RWPE2 (cell line): Measurements from ENCODE around the gene SHROOM2.

Source experiments
- ATAC-seq: fragments of 200-7000 bp; cut with Tn5 transposase; 3 replicates; pipeline ENCODE4 v1.9.1; 2021; ENCODE audit warnings: low read depth
- DNase-seq: peaks from one replicate; pipeline ENCODE4 v3.0.0-alpha.2; 2020; ENCODE audit warnings: low spot score
- H3K27ac ChIP-seq: fragments of 450-650 bp; 2 replicates; pipeline ENCODE4 v1.5.1; 2017; ENCODE audit warnings: mild to moderate bottlenecking; ENCODE audit not compliant: poor library complexity, severe bottlenecking
- H3K27me3 ChIP-seq: fragments of 250-450 bp; sonication (Bioruptor Pico); 2 replicates; pipeline ENCODE4 v1.5.1; 2021; ENCODE audit warnings: mild to moderate bottlenecking, moderate library complexity; ENCODE audit not compliant: insufficient read depth, poor library complexity, severe bottlenecking
- H3K36me3 ChIP-seq: fragments of 250-450 bp; sonication (Bioruptor Pico); 2 replicates; pipeline ENCODE4 v1.5.1; 2020; ENCODE audit warnings: low read depth, mild to moderate bottlenecking, moderate library complexity
- H3K4me1 ChIP-seq: fragments of 250-450 bp; sonication (Bioruptor Pico); 2 replicates; pipeline ENCODE4 v1.5.1; 2021; ENCODE audit warnings: mild to moderate bottlenecking, moderate library complexity; ENCODE audit not compliant: insufficient read depth, poor library complexity, severe bottlenecking
- H3K4me3 ChIP-seq: fragments of 250-450 bp; sonication (Bioruptor Pico); 2 replicates; pipeline ENCODE4 v1.5.1; 2021; ENCODE audit warnings: mild to moderate bottlenecking, moderate library complexity; ENCODE audit not compliant: severe bottlenecking
- H3K9me3 ChIP-seq: fragments of 250-450 bp; sonication (Bioruptor Pico); 2 replicates; pipeline ENCODE4 v1.5.1; 2021; ENCODE audit warnings: mild to moderate bottlenecking, moderate library complexity; ENCODE audit not compliant: severe bottlenecking
- CTCF ChIP-seq: fragments of 450-650 bp; IDR thresholded peaks from one replicate; pipeline ENCODE4 v1.5.1; 2017; ENCODE audit warnings: mild to moderate bottlenecking, moderate library complexity; ENCODE audit not compliant: poor library complexity, severe bottlenecking

The SHROOM2 gene

DNA sequence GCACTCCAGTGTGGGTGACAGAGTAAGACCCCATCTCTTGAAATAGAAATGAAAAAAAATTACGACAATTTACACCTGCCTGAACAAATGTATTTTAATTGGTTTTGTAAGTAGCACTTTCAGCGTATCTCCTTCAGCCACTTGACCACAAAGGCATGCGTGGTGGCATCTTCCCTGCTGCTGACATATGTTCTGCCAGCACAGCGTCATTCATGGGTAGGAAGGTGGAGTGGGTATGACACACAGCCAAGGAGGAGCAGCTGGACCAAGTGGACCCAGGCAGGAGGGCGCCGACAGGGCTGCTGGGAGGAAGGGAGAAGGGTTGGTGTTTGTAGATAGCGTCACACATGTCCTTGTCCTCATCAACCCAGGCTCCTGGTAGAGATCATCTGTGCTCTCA, 152.3 kb downstream of the SHROOM2 start:
- H3K4me3 ChIP-seq: no peak overlapping the region
- no peak for DNase-seq
- peaks cover 5% of the 10 kb centered on the region for H3K36me3 ChIP-seq
- no peaks in the 10 kb centered on the region for H3K27me3 ChIP-seq
- no peak for ATAC-seq
- H3K4me1 ChIP-seq: no peaks in the 10 kb centered on the region
- H3K9me3 ChIP-seq: no peaks in the 10 kb centered on the region
- TF ChIP-seq CTCF: no peak
- no peak overlapping the region for H3K27ac ChIP-seq

DNA sequence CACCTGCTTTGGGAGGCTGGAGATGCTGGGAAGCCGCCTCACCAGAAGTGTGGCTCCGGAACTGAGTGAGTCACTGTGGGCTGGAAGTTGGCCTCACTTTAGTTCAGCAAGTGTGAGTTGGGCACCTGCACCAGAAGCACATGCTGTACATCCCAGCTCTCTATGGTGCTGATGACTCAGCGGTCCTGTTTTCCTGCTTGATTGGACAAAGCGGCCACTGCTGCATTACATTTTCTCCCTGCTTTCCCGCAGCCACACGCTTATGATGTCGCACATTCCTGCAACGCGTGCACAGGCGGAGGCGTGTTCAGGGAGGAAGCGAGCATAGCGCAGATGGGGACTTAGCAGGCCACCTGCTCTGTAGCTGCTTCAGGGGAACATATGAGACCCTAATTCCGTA, 154.2 kb downstream of the SHROOM2 start:
- TF ChIP-seq CTCF: no peak
- peak; percentile 64 for DNase-seq
- Histone ChIP-seq H3K4me1 (no peaks in the 10 kb centered on the region), H3K4me3 (no peak overlapping the region), H3K36me3 (peaks cover 5% of the 10 kb centered on the region), H3K27me3 (no peaks in the 10 kb centered on the region), H3K9me3 (no peaks in the 10 kb centered on the region), H3K27ac (peak overlapping the region; percentile 11)
- ATAC-seq: peak; percentile 92

- Histone ChIP-seq H3K4me3 (no peak overlapping the region), H3K4me1 (no peaks in the 10 kb centered on the region), H3K27ac (no peak overlapping the region), H3K9me3 (no peaks in the 10 kb centered on the region), H3K36me3 (peaks cover 5% of the 10 kb centered on the region), H3K27me3 (no peaks in the 10 kb centered on the region)
- no peak for ATAC-seq
- DNase-seq: no peak
- TF ChIP-seq CTCF: no peak
These were observed 155.9 kb downstream of the SHROOM2 start for GRCh38 chrX:9942086-9942485.

DNA sequence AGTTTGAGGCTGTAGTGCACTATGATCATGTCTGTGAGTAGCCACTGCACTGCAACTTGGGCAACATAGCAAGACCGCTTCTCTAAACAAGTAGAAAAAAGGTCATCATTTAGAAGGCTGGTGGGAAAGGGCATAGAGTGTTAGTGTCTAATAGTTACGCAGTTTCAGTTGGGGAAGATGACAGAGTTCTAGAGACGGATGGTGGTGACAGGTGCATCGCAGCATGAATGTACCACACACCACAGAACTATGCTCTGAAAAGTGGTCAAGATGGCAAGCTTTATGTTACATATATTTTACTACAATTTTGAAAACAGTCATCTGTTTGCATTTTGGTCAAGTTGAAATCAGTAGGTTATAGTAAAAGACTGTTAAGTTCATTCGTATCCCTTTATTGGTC, 157.2 kb downstream of the SHROOM2 start:
- H3K27ac ChIP-seq: no peak overlapping the region
- no peaks in the 10 kb centered on the region for H3K27me3 ChIP-seq
- no peaks in the 10 kb centered on the region for H3K4me1 ChIP-seq
- no peak overlapping the region for H3K4me3 ChIP-seq
- no peaks in the 10 kb centered on the region for H3K9me3 ChIP-seq
- DNase-seq (no peak), ATAC-seq (no peak)
- no peak for TF ChIP-seq CTCF
- H3K36me3 ChIP-seq: peaks cover 8% of the 10 kb centered on the region

- Histone ChIP-seq H3K4me3 (no peak overlapping the region), H3K4me1 (no peaks in the 10 kb centered on the region), H3K9me3 (no peaks in the 10 kb centered on the region), H3K27ac (no peak overlapping the region), H3K27me3 (no peaks in the 10 kb centered on the region), H3K36me3 (0 out of 2 replicates have a peak, but pooled peaks cover 3% of the 10 kb centered on the region)
- no peak for DNase-seq
- no peak for ATAC-seq
- no peak for TF ChIP-seq CTCF
These were observed 161.0 kb downstream of the SHROOM2 start for GRCh38 chrX:9947131-9947794.
